Stimulated activated CD4-positive, alpha-beta T cell treated with anti-CD3 and anti-CD28 coated beads, TNF-alpha, amount 100 ng/mL, for 48 hours (primary cell): ENCODE data around the gene GOSR1.
"Not testable (repeated sequence)": the region's sequence is repeated elsewhere in the genome, so short reads cannot be mapped to it uniquely, and the experiment has no call there.

ENCODE experiments used
- DNase-seq, 3 donors: peaks; one replicate each; pipeline ENCODE4 v3.0.0-alpha.2; 2020; ENCODE audit warnings: low read depth in 3 of 3

GOSR1 gene

DNA sequence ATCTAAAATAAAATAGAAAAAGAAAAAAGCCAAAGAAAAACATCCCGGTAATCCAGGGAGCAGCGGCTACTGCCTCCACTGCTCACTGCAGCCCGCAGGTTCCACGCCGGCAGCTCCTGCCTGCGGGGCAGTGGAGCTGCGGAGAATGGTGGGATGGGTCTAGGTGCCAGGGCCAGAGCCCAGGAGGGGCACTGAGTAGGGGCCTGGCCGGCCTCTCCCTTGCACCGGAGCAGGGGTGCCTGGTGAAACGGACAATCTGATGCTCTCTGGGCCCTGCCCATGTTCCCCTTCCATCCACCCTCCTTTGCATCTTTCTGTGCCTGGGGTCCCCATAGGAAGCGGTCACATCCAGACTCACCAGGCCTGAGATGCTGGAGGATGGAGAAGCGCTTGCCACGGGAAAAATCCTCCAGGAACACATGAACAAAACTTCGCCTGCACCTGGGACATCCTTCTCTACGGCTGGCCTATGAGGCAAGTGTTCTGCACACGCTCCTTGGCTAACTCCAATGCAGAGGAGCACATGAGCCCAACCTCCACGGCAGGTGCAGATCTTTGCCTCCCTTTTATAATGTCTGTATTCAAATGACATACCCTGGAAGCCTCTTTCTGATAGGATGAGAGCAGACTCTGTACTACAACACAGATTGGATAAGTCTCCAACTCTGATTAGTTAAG is 98.6 kb downstream of the GOSR1 start:
- DNase-seq, result not testable (repeated sequence)

GRCh38 chr17:30576326-30576861 is 99.2 kb downstream of the GOSR1 start:
- no peak for DNase-seq
